ENCODE data around the gene PDZD4.
A peak's percentile ranks its signal among the peaks of the same experiment; 100 is the strongest.
"Not testable (repeated sequence)": the region's sequence is repeated elsewhere in the genome, so short reads cannot be mapped to it uniquely, and the experiment has no call there.

The PDZD4 gene

DNA sequence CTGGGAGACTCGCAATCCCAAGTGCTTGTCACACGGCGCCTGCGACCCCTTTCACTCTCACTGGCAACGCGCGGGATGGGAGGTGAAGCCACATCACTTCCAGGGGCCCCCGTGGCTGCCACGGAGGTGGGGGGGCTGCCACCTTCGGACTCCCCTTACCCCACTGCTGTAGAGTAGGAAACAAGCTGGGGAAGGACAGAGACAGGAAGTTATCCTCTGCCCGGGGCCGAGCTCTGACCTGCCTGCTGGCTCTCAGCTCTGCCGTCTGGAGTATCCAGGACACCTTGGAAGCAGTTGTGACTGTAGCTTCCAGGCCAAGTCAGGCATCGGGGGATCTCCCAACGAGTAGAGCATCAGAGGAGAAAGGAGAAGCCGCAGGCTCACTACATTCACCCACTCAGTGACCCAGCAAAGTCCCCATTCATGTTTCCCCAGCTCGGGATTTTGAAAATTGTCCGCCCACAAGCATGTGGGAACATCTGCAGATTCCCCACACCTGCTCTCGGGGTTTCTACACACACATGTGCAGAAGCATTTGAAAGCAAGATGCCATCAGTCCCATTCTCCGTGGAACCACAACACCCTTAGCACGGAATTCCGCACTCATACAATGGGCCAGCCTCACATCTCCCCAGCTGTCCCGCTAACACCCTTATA is 10.8 kb downstream of the PDZD4 start:
- peak overlapping the region; percentile 33 for H3K4me3 ChIP-seq (ENCODE audit: severe bottlenecking)
- no peaks in the 10 kb centered on the region for H3K27me3 ChIP-seq (ENCODE audit: insufficient read depth, poor library complexity, severe bottlenecking)
- no peak for DNase-seq (ENCODE audit: low spot score)
- H3K36me3 ChIP-seq (ENCODE audit: low read depth), result no peaks in the 10 kb centered on the region
- H3K9me3 ChIP-seq (ENCODE audit: severe bottlenecking), result no peaks in the 10 kb centered on the region
- ATAC-seq (ENCODE audit: low read depth), result peak; percentile 47; the same call in 2 of the 3 replicates
- TF ChIP-seq, protein P1, sequence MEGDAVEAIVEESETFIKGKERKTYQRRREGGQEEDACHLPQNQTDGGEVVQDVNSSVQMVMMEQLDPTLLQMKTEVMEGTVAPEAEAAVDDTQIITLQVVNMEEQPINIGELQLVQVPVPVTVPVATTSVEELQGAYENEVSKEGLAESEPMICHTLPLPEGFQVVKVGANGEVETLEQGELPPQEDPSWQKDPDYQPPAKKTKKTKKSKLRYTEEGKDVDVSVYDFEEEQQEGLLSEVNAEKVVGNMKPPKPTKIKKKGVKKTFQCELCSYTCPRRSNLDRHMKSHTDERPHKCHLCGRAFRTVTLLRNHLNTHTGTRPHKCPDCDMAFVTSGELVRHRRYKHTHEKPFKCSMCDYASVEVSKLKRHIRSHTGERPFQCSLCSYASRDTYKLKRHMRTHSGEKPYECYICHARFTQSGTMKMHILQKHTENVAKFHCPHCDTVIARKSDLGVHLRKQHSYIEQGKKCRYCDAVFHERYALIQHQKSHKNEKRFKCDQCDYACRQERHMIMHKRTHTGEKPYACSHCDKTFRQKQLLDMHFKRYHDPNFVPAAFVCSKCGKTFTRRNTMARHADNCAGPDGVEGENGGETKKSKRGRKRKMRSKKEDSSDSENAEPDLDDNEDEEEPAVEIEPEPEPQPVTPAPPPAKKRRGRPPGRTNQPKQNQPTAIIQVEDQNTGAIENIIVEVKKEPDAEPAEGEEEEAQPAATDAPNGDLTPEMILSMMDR (IDR thresholded peaks at IDR 0.05; ENCODE audit: poor library complexity, severe bottlenecking), result no peak
- no peaks in the 10 kb centered on the region for H3K4me1 ChIP-seq (ENCODE audit: insufficient read depth, poor library complexity, severe bottlenecking)
- no peak overlapping the region for H3K27ac ChIP-seq (ENCODE audit: poor library complexity, severe bottlenecking)

DNA sequence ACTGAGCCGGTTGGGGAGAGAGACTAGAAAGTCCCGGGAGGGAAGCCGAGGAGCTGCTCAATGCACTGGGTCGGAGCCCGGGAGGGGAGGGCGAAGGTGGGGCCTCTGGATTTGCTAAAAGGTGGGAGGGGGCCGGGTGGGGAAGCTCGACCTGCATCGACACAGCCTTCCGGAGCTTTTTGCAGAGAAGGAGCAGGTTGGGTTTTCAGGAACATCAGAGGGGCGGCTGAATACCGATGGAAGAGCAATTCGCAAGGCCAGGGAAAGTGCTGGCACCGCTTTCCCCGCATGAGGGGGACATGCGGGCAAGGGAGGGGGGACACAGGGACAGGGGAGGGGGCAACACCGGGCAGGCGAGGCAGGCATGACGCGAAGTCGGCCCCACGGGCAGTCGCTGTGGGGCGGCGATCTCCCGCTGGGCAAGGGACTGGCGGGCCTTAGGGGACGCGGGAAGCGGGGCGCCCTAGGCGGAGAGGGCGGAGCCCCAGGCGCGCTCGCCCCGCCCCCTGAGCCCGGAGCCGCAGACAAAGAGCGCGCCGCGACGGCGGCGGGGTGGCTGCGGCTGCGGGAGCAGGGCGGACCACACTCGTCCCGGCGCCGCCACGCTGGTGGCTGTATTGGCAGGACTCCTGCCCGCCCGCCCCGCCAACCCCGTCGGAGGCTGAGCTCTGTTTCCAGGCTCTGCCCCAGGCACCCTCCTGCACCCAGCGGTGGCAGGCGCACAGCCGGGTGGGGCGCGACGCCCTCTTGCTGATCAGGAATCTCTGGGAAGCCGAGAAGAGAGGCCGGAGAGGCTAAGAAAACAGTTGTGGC is 11.6 kb downstream of the PDZD4 start:
- Histone ChIP-seq H3K27ac (ENCODE audit: poor library complexity, severe bottlenecking) (no peak overlapping the region), H3K4me3 (ENCODE audit: severe bottlenecking) (peak overlapping the region; percentile 33), H3K27me3 (ENCODE audit: insufficient read depth, poor library complexity, severe bottlenecking) (no peaks in the 10 kb centered on the region), H3K4me1 (ENCODE audit: insufficient read depth, poor library complexity, severe bottlenecking) (no peaks in the 10 kb centered on the region), H3K9me3 (ENCODE audit: severe bottlenecking) (no peaks in the 10 kb centered on the region), H3K36me3 (ENCODE audit: low read depth) (no peaks in the 10 kb centered on the region)
- TF ChIP-seq, protein P1 (IDR thresholded peaks at IDR 0.05; ENCODE audit: poor library complexity, severe bottlenecking), result no peak
- ATAC-seq (ENCODE audit: low read depth) (peak; percentile 88), DNase-seq (ENCODE audit: low spot score) (peak; percentile 37)

DNA sequence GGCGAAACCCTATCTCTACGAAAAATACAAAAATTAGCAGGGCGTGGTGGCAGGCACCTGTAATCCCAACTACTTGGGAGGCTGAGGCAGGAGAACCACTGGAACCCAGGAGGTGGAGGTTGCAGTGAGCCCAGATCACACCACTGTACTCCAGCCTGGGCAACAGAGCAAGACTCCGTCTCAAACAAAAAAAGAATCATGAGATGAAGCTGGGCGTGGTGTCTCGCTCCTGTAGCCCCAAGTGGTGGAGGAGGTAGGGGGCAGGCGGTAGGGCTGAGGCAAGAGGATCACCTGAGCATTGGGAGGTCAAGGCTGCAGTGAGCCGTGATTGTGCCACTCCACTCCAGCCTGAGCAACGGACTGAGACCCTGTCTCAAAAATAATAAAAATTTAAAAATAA is 12.3 kb downstream of the PDZD4 start:
- not testable (repeated sequence) for H3K27ac ChIP-seq (ENCODE audit: poor library complexity, severe bottlenecking); H3K36me3 ChIP-seq (ENCODE audit: low read depth); ATAC-seq (ENCODE audit: low read depth); H3K27me3 ChIP-seq (ENCODE audit: insufficient read depth, poor library complexity, severe bottlenecking); H3K9me3 ChIP-seq (ENCODE audit: severe bottlenecking); DNase-seq (ENCODE audit: low spot score); H3K4me1 ChIP-seq (ENCODE audit: insufficient read depth, poor library complexity, severe bottlenecking); H3K4me3 ChIP-seq (ENCODE audit: severe bottlenecking)

DNA sequence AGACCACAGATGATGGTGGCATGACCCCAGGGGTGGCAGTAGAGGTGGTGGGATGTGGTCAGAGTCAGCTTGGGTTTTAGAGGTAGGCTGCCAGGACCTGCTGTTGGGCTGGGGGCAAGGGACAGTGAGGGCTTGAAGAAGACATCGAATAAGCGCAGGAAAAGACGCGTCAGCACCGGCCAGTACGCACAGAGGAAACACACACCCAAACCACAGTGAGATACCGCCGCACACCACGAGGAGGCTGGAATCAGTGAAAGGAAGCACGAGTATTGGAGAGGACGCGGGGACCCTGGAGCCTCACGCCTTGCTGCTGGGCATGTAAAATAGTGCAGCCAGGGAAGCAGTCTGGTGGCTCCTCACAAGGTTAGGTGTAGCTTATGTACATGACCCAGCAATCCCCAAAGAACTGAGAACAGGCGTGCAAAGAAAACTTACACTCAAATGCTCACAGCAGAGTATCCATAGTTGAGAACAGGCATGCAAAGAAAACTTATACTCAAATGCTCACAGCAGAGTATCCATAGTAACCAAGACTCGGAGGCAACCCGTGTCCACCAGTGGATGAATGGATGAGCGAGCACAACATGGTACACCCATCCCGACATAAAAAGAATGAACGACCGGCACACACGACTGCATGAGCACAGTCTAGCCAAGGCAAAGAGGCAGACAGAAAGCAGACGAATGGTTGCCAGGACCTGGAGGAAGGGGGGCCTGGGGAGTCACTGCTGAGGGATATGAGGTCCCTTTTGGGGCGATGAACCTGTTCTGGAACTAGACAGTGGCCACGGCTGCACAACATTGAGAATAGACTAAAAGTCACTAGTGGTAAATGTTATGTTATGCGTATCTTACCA is 13.3 kb downstream of the PDZD4 start:
- H3K4me1 ChIP-seq (ENCODE audit: insufficient read depth, poor library complexity, severe bottlenecking), result no peaks in the 10 kb centered on the region
- H3K36me3 ChIP-seq (ENCODE audit: low read depth), result no peaks in the 10 kb centered on the region
- no peak overlapping the region for H3K27ac ChIP-seq (ENCODE audit: poor library complexity, severe bottlenecking)
- no peaks in the 10 kb centered on the region for H3K27me3 ChIP-seq (ENCODE audit: insufficient read depth, poor library complexity, severe bottlenecking)
- no peaks in the 10 kb centered on the region for H3K9me3 ChIP-seq (ENCODE audit: severe bottlenecking)
- no peak for DNase-seq (ENCODE audit: low spot score)
- no peak for ATAC-seq (ENCODE audit: low read depth)
- TF ChIP-seq, protein P1 (IDR thresholded peaks at IDR 0.05; ENCODE audit: poor library complexity, severe bottlenecking), result no peak
- H3K4me3 ChIP-seq (ENCODE audit: severe bottlenecking), result no peak overlapping the region

DNA sequence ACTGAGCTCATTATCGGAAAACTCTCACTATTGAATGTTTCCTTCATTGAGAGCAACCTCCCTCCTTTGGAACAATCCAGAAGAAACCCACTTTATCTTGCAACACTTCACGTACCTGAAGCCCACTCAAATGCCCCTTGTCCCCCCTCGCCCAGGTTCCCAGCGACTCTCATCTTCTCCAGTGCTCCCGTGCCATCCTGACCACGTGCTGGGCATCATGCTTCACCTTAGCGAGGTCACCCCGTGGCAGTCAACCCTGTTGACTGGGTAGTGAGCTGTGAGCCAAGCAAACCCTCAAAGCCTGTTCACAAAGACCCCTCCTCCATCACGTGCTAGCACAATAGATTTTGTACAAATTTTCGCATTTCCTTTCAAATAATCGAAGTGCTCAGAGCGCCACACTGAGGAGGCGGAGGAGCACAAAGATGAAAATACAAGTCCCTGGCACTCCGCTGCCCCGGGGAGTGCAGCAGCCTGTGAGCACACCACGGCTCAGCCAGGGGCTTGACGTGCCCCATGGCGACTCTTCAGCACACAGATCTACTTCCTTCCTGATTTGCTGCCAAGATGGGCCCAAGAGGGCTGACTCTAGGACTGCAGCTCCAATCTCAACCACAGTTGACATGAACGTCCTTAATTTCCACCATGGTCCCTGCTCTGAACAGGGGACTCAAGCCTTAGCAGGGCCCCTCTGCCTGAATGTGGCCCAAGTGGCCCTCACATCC is 15.6 kb downstream of the PDZD4 start:
- Histone ChIP-seq H3K4me3 (ENCODE audit: severe bottlenecking) (no peak overlapping the region), H3K27ac (ENCODE audit: poor library complexity, severe bottlenecking) (no peak overlapping the region), H3K9me3 (ENCODE audit: severe bottlenecking) (no peaks in the 10 kb centered on the region), H3K4me1 (ENCODE audit: insufficient read depth, poor library complexity, severe bottlenecking) (no peaks in the 10 kb centered on the region), H3K27me3 (ENCODE audit: insufficient read depth, poor library complexity, severe bottlenecking) (no peaks in the 10 kb centered on the region), H3K36me3 (ENCODE audit: low read depth) (no peaks in the 10 kb centered on the region)
- no peak for ATAC-seq (ENCODE audit: low read depth)
- DNase-seq (ENCODE audit: low spot score), result no peak
- TF ChIP-seq, protein P1 (IDR thresholded peaks at IDR 0.05; ENCODE audit: poor library complexity, severe bottlenecking), result no peak

Measured in RWPE2 (cell line).